Neural cell (in vitro differentiated cells): ENCODE measurements around the gene TM9SF4. TPM values are rescaled to one million over a fixed set of nuclear protein-coding genes. Genes with fewer than 3 reads are reported as not detected.
"Not testable (repeated sequence)": the region's sequence is repeated elsewhere in the genome, so short reads cannot be mapped to it uniquely, and the experiment has no call there.

ENCODE experiments used
- H2AFZ ChIP-seq: fragments of 200-600, 300-800 bp; sonication (generic), shearing (Covaris generic); 2 replicates; pipeline ENCODE4 v1.6.0; 2014; ENCODE audit warnings: low read depth, mild to moderate bottlenecking, antibody characterized with exemption, low read length, moderate library complexity
- H3F3A ChIP-seq: fragments of 200-600 bp; shearing (Covaris generic); 2 replicates; pipeline ENCODE4 v1.6.1; 2016; ENCODE audit warnings: mild to moderate bottlenecking, moderate library complexity, mixed read lengths, antibody characterized with exemption, low read length; ENCODE audit not compliant: insufficient read depth, poor library complexity, severe bottlenecking
- H3K27ac ChIP-seq: fragments of 200-600, 300-800 bp; sonication (generic), shearing (Covaris generic); 2 replicates; pipeline ENCODE4 v1.5.1; 2014; ENCODE audit warnings: mild to moderate bottlenecking, low read length, moderate library complexity
- H3K27me3 ChIP-seq: fragments of 300-800, 200-600 bp; sonication (generic), shearing (Covaris generic); 2 replicates; pipeline ENCODE4 v1.6.0; 2014; ENCODE audit warnings: mild to moderate bottlenecking, low read depth, low read length, moderate library complexity; ENCODE audit not compliant: insufficient read depth
- H3K36me3 ChIP-seq: fragments of 300-800, 200-600 bp; sonication (generic), shearing (Covaris generic); 2 replicates; pipeline ENCODE4 v1.5.1; 2014; ENCODE audit warnings: mild to moderate bottlenecking, antibody characterized with exemption, low read length, moderate library complexity; ENCODE audit not compliant: insufficient read depth
- H3K4me2 ChIP-seq: fragments of 300-800, 200-600 bp; sonication (generic), shearing (Covaris generic); 2 replicates; pipeline ENCODE4 v1.6.0; 2014; ENCODE audit warnings: mild to moderate bottlenecking, low read length
- H3K4me3 ChIP-seq: fragments of 300-800, 200-600 bp; sonication (generic), shearing (Covaris generic); 2 replicates; pipeline ENCODE4 v1.5.1; 2014; ENCODE audit warnings: mild to moderate bottlenecking, low read length, moderate library complexity
- H3K79me2 ChIP-seq: fragments of 200-600 bp; shearing (Covaris generic); replicated peaks from 2 replicates; pipeline ENCODE4 v1.6.0; 2014; ENCODE audit warnings: mild to moderate bottlenecking, low read length, moderate library complexity; ENCODE audit not compliant: insufficient read depth
- H3K9ac ChIP-seq: fragments of 300-800, 200-600 bp; sonication (generic), shearing (Covaris generic); 2 replicates; pipeline ENCODE4 v1.6.1; 2016; ENCODE audit warnings: mild to moderate bottlenecking, low read length, mixed read lengths
- H3K9me2 ChIP-seq: fragments of 200-600 bp; shearing (Covaris generic); 2 replicates; pipeline ENCODE4 v1.6.1; 2016; ENCODE audit warnings: mild to moderate bottlenecking, low read length, mixed read lengths; ENCODE audit not compliant: insufficient read depth
- H3K9me3 ChIP-seq: fragments of 200-600, 300-800 bp; sonication (generic), shearing (Covaris generic); 2 replicates; pipeline ENCODE4 v1.6.1; 2016; ENCODE audit warnings: mild to moderate bottlenecking, mixed run types, low read length, moderate library complexity, mixed read lengths
- H4K20me1 ChIP-seq: fragments of 200-600 bp; shearing (Covaris generic); 2 replicates; pipeline ENCODE4 v1.6.1; 2016; ENCODE audit warnings: mild to moderate bottlenecking, mixed run types; ENCODE audit not compliant: insufficient read depth
- EP300 ChIP-seq: fragments of 450-650 bp; conservative IDR thresholded peaks from 2 replicates; pipeline ENCODE4 v1.6.1; 2014; ENCODE audit warnings: antibody characterized with exemption, mild to moderate bottlenecking, moderate library complexity; ENCODE audit not compliant: poor library complexity, severe bottlenecking
- EZH2 ChIP-seq: fragments of 200-600, 300-800 bp; shearing (Covaris generic), sonication (generic); IDR thresholded peaks from 2 replicates; pipeline ENCODE4 v1.6.1; 2014; ENCODE audit warnings: antibody characterized with exemption, low read length, borderline replicate concordance, mild to moderate bottlenecking; ENCODE audit not compliant: insufficient read depth, poor library complexity, severe bottlenecking
- MXI1 ChIP-seq: fragments of 450-650 bp; conservative IDR thresholded peaks from 2 replicates; pipeline ENCODE4 v1.6.1; 2014; ENCODE audit warnings: antibody characterized with exemption, mild to moderate bottlenecking; ENCODE audit not compliant: poor library complexity, severe bottlenecking
- POLR2AphosphoS5 ChIP-seq: IDR thresholded peaks from 2 replicates; pipeline ENCODE4 v1.6.1; 2012
- RAD21 ChIP-seq: fragments of 450-650 bp; conservative IDR thresholded peaks from 2 replicates; pipeline ENCODE4 v1.6.1; 2014; ENCODE audit warnings: antibody characterized with exemption, mild to moderate bottlenecking, moderate library complexity
- SMC3 ChIP-seq: fragments of 450-650 bp; conservative IDR thresholded peaks from 2 replicates; pipeline ENCODE4 v1.6.1; 2014; ENCODE audit warnings: antibody characterized with exemption, mild to moderate bottlenecking, moderate library complexity; ENCODE audit not compliant: poor library complexity
- TAF1 ChIP-seq: IDR thresholded peaks from 2 replicates; pipeline ENCODE4 v1.6.1; 2012; ENCODE audit warnings: low read depth
- polyA plus RNA-seq: library from polyadenylated mRNA; depleted of rRNA; stranded (reverse); fragments of >200 nt; gene quantifications from 2 replicates; pipeline ENCODE4 v1.2.3, GENCODE V29; 2014
- TF ChIP-seq, protein P1 (sequence below): IDR thresholded peaks from 2 replicates; pipeline ENCODE4 v1.6.1; 2012; ENCODE audit warnings: borderline replicate concordance
- TF ChIP-seq, protein P2 (sequence below): fragments of 450-650 bp; IDR thresholded peaks from 2 replicates; pipeline ENCODE4 v1.5.1; 2014; ENCODE audit warnings: antibody characterized with exemption, mild to moderate bottlenecking, moderate library complexity; ENCODE audit not compliant: poor library complexity, severe bottlenecking

The TM9SF4 gene
- polyA plus RNA-seq, 1 donor from 2014 or later = 18.3 TPM

DNA sequence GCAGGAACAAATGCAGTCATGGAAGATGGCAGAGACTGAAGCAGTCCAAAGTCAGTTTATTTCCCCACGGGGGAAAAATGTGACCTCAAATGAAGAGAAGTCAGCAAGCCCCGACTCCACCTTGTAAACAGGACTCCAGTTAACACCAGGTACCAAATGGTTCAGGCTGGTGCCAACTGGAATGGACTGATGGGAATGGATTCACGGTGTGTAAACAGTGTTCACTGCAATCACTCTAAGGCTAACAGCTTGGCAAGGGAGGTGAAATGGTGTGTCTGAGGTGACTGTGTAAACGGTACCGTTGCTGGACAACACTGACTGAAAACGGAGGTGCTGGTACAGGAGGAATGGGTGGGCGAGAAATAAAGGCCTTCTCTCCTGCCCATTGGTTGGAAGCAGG, 86.1 kb downstream of the TM9SF4 start:
- Histone ChIP-seq H3K36me3 (peaks cover 17% of the 10 kb centered on the region), H3K79me2 (peaks cover 26% of the 10 kb centered on the region), H2AFZ (no peak overlapping the region), H3K9ac (no peak overlapping the region), H3K9me2 (no peaks in the 10 kb centered on the region), H3F3A (no peaks in the 10 kb centered on the region), H3K4me2 (no peak overlapping the region), H4K20me1 (no peaks in the 10 kb centered on the region), H3K27ac (no peak overlapping the region), H3K4me3 (no peak overlapping the region), H3K27me3 (no peaks in the 10 kb centered on the region), H3K9me3 (no peaks in the 10 kb centered on the region)
- TF ChIP-seq TAF1 = no peak
- no peak for TF ChIP-seq POLR2AphosphoS5
- no peak for TF ChIP-seq EZH2
- no peak for TF ChIP-seq RAD21
- TF ChIP-seq, protein P1, sequence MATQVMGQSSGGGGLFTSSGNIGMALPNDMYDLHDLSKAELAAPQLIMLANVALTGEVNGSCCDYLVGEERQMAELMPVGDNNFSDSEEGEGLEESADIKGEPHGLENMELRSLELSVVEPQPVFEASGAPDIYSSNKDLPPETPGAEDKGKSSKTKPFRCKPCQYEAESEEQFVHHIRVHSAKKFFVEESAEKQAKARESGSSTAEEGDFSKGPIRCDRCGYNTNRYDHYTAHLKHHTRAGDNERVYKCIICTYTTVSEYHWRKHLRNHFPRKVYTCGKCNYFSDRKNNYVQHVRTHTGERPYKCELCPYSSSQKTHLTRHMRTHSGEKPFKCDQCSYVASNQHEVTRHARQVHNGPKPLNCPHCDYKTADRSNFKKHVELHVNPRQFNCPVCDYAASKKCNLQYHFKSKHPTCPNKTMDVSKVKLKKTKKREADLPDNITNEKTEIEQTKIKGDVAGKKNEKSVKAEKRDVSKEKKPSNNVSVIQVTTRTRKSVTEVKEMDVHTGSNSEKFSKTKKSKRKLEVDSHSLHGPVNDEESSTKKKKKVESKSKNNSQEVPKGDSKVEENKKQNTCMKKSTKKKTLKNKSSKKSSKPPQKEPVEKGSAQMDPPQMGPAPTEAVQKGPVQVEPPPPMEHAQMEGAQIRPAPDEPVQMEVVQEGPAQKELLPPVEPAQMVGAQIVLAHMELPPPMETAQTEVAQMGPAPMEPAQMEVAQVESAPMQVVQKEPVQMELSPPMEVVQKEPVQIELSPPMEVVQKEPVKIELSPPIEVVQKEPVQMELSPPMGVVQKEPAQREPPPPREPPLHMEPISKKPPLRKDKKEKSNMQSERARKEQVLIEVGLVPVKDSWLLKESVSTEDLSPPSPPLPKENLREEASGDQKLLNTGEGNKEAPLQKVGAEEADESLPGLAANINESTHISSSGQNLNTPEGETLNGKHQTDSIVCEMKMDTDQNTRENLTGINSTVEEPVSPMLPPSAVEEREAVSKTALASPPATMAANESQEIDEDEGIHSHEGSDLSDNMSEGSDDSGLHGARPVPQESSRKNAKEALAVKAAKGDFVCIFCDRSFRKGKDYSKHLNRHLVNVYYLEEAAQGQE = no peak
- TF ChIP-seq EP300 = no peak
- TF ChIP-seq, protein P2, sequence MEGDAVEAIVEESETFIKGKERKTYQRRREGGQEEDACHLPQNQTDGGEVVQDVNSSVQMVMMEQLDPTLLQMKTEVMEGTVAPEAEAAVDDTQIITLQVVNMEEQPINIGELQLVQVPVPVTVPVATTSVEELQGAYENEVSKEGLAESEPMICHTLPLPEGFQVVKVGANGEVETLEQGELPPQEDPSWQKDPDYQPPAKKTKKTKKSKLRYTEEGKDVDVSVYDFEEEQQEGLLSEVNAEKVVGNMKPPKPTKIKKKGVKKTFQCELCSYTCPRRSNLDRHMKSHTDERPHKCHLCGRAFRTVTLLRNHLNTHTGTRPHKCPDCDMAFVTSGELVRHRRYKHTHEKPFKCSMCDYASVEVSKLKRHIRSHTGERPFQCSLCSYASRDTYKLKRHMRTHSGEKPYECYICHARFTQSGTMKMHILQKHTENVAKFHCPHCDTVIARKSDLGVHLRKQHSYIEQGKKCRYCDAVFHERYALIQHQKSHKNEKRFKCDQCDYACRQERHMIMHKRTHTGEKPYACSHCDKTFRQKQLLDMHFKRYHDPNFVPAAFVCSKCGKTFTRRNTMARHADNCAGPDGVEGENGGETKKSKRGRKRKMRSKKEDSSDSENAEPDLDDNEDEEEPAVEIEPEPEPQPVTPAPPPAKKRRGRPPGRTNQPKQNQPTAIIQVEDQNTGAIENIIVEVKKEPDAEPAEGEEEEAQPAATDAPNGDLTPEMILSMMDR = no peak
- no peak for TF ChIP-seq MXI1
- TF ChIP-seq SMC3 = no peak

DNA sequence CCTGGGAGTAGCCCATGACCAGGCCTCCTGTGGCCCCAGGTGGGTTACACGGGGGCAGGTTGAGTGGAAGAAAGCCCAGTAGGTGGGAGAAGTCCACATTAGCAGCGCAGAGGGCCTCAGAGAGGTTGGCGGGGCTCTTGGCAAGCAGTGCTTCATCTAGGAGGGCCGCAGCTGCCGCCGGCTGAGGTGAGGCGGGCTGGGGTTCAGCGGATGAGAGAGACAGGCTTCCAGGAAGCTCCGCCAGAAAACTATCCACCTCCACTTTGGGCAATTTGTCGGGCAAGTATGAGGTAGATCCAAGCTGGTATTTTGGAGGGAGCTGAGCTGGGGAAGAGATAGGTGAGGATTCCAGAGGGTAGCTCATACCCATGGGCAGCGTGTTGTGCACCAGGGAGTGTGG, 87.1 kb downstream of the TM9SF4 start:
- H3K4me3 ChIP-seq, H3K27me3 ChIP-seq, H3K9me2 ChIP-seq, H2AFZ ChIP-seq, H3K9me3 ChIP-seq, H3F3A ChIP-seq, H3K4me2 ChIP-seq, H3K27ac ChIP-seq, H3K9ac ChIP-seq, H4K20me1 ChIP-seq: not testable (repeated sequence)
- H3K36me3 ChIP-seq = peaks cover 17% of the 10 kb centered on the region
- peaks cover 36% of the 10 kb centered on the region for H3K79me2 ChIP-seq

DNA sequence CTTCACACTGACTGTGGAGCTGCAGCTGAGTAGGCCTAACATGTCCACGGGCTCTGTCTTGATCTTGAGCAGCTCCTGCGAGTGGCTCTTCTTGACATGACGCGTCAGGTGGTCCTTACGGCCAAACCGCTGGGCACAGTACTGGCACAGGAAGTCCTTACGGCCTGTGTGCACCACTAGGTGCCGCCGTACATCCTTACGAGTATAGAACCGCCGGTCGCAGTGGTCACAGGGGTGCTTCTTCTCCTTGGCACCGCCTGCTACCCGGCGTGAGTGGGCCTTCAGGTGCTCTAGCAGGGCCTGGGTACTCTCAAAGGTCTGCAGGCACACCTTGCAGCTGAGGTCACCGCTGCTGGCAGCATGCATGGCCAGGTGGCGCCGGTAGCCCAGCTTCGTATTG, 87.6 kb downstream of the TM9SF4 start:
- not testable (repeated sequence) for H3K9ac ChIP-seq, H3K9me2 ChIP-seq, H3K4me2 ChIP-seq, H3K9me3 ChIP-seq, H2AFZ ChIP-seq, H4K20me1 ChIP-seq, H3K27ac ChIP-seq, H3F3A ChIP-seq, H3K27me3 ChIP-seq, H3K4me3 ChIP-seq
- Histone ChIP-seq H3K79me2 (peaks cover 41% of the 10 kb centered on the region), H3K36me3 (peaks cover 17% of the 10 kb centered on the region)
